ENCODE results near the gene NCLN. TPM values are rescaled to one million over a fixed set of nuclear protein-coding genes. Genes with fewer than 3 reads are reported as not detected.

The NCLN gene
- total RNA-seq, 2 donors from 2014 or later = 29.4 to 40.4 TPM

DNA sequence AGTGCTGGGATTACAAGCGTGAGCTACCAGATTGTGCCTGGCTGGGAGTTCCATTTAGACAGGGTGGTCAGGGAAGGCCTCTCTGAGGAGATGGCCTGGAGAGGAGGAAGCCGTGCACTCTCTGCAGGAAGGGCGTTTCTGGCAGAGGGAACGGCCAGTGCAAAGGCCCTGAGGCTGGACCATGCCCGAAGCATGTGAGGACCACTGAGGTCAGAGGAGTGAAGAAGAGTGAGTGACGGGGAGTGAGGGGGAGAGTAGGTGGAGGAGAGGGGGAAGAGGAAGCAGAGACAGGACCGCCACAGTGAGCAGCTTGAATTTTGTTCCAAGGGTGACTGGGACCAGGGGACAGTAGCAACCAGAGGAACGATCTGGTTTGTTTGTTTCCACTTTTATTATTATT, 71.3 kb downstream of the NCLN start:
- H3K27ac ChIP-seq = no peak overlapping the region
- ATAC-seq (ENCODE audit: insufficient number of reproducible peaks, low FRiP score, low read depth) (no peak), DNase-seq (ENCODE audit: low spot score) (no peak)
- H3K4me3 ChIP-seq = no peak overlapping the region
- H3K4me1 ChIP-seq (ENCODE audit: control insufficient read depth in 1 of 2, low read depth in 2 of 2) = no peaks in the 10 kb centered on the region
- TF ChIP-seq, protein P1, sequence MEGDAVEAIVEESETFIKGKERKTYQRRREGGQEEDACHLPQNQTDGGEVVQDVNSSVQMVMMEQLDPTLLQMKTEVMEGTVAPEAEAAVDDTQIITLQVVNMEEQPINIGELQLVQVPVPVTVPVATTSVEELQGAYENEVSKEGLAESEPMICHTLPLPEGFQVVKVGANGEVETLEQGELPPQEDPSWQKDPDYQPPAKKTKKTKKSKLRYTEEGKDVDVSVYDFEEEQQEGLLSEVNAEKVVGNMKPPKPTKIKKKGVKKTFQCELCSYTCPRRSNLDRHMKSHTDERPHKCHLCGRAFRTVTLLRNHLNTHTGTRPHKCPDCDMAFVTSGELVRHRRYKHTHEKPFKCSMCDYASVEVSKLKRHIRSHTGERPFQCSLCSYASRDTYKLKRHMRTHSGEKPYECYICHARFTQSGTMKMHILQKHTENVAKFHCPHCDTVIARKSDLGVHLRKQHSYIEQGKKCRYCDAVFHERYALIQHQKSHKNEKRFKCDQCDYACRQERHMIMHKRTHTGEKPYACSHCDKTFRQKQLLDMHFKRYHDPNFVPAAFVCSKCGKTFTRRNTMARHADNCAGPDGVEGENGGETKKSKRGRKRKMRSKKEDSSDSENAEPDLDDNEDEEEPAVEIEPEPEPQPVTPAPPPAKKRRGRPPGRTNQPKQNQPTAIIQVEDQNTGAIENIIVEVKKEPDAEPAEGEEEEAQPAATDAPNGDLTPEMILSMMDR (IDR thresholded peaks at IDR 0.05) = no peak
- no peaks in the 10 kb centered on the region for H3K27me3 ChIP-seq (replicated peaks; ENCODE audit: insufficient read depth)
- H3K9me3 ChIP-seq = peaks cover 7% of the 10 kb centered on the region
- H3K36me3 ChIP-seq = no peaks in the 10 kb centered on the region

Other genes with a start within 250 kb of the NCLN start
- gene ZNF77, start 241.0 kb upstream of the NCLN start, total RNA-seq = 1 to 10 TPM; 1.2 to 4.6 TPM
- gene TLE6, start 208.4 kb upstream of the NCLN start, total RNA-seq = 1 to 10 TPM; 5.3 to 7.8 TPM
- 100 to 1,000 TPM in 1 of 2 donors, 10 to 100 TPM in 1; 46.7 to 154 TPM for gene TLE2, start 156.7 kb upstream of the NCLN start, total RNA-seq
- gene TLE5, start 123.4 kb upstream of the NCLN start, total RNA-seq = 100 to 1,000 TPM; 346 to 448 TPM
- 100 to 1,000 TPM in 1 of 2 donors, 10 to 100 TPM in 1; 68.3 to 143 TPM for gene GNA11, start 91.6 kb upstream of the NCLN start, total RNA-seq
- 10 to 100 TPM; 13.0 to 14.0 TPM for gene GNA15, start 49.9 kb upstream of the NCLN start, total RNA-seq
- gene S1PR4, start 7.2 kb upstream of the NCLN start, total RNA-seq = 1 to 10 TPM; 1.2 to 6.4 TPM
- gene CELF5, start 38.7 kb downstream of the NCLN start, total RNA-seq = not detected
- 100 to 1,000 TPM; 178 to 203 TPM for gene NFIC, start 180.7 kb downstream of the NCLN start, total RNA-seq